Jurkat, Clone E6-1 (cell line): Measurements from ENCODE around the gene ELAVL3.
"Not testable (repeated sequence)": the region's sequence is repeated elsewhere in the genome, so short reads cannot be mapped to it uniquely, and the experiment has no call there.

Experiments
- DNase-seq: peaks from one replicate; pipeline ENCODE4 v3.0.0-alpha.2; 2011; ENCODE audit warnings: low read depth, low spot score
- H3K4me3 ChIP-seq: 2 replicates; pipeline ENCODE4 v1.5.1; 2011; ENCODE audit warnings: mild to moderate bottlenecking, low read length, control low read depth, moderate library complexity

ELAVL3 gene

DNA sequence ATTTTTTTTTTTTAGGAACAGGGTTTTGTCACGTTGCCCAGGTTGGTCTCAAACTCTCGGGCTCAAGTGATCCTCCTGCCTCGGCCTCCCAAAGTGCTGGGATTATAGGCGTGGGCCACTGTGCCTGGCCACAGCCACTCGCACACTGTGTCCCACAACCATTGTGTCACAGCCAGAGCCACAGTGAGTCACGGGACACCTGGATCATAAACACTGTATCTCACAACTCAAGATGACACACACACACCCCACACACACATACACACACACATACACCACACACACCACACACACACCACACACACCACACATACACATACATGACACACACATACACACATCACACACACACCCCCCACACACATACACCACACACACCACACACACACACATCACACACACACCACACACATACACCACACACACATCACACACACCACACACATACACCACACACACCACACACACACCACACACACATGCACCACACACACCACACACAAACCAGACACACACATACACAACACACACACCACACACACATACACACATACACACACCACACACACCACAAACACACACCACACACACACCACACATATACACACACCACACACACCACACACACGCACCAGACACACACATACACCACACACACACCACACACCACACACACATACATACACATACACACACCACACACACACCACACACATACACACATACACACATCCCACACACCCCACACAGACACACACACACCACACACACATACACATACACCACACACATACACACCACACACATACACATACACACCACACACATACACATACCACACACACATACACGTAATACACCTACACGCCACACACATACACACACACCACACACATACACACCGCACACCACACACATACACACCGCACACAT lies 16.2 kb downstream of the ELAVL3 start:
- H3K4me3 ChIP-seq, result no peak overlapping the region

DNA sequence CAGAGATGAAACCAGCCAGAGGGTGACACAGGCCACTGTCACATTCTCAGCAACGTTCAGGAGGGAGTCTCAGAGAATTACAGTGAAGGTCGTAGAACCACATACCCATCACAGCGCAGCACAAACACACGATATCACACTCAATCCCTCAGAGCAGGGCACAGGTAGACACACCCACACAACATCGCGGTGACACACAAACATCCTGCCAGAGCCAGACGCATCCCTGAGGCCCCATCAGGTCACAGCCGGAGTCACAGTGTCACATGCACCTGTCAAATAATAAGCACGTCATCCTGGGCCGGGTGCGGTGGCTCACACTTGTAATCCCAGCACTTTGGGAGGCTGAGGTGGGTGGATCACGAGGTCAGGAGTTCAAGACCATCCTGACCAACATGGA lies 17.5 kb downstream of the ELAVL3 start:
- DNase-seq, result peak; percentile 24
- no peak overlapping the region for H3K4me3 ChIP-seq

More for the DNA sequence above, 16.2 kb downstream of the ELAVL3 start:
- no peak for DNase-seq

DNA sequence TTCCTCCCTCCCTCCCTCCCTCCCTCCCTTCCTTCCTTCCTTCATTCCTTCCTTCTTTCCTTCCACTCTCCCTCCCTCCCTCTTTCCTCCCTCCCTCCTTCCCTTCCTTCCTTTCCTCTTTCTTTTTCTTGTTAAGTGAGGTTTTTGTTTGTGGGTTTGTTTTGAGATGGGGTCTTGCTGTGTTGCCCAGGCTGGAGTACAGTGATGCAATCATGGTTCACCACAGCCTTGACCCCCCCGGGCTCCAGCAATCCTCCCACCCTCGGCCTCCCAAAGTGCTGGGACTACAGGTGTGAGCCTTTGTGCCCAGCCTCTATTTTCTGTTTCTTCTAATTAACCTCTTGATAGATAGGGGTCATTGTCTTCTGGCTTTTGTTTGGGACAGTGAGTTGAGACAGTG lies 19.4 kb downstream of the ELAVL3 start:
- no peak overlapping the region for H3K4me3 ChIP-seq
- DNase-seq, result no peak

DNA sequence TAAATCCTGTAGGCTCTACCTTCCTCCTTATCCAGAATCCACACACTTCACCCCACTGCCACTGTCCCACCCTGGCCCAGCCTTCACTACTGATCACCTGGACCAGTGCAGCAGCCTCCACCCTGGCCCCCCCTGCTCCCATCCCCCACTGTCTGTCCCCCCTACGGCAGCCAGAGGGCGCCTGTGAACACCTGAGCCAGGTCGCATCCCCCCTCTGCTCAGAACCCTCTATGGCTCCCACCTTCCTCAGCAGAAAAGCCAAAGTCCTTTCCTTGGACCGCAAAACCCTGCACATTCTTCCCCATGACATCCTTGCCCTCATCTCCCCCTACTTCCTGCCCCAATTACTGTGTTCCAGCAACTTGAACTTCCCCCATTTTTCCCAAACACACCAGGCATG lies 20.6 kb downstream of the ELAVL3 start:
- DNase-seq, result no peak

DNA sequence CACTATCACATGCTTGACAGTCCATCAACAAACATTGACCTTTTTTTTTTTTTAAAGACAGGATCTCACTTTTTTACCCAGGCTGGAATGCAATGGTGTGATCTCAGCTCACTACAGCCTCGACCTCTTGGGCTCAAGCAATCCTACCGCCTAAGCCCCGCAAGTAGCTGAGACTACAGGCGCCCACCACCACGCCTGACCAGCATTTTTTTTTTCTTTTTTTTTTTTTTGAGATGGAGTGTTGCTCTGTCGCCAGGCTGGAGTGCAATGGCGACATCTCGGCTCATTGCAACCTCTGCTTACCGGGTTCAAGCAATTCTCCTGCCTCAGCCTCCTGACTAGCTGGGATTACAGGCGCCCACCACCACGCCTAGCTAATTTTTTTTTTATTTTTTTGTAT lies 21.9 kb downstream of the ELAVL3 start:
- not testable (repeated sequence) for DNase-seq, H3K4me3 ChIP-seq

More for the DNA sequence above, 20.6 kb downstream of the ELAVL3 start:
- H3K4me3 ChIP-seq, result no peak overlapping the region

DNA sequence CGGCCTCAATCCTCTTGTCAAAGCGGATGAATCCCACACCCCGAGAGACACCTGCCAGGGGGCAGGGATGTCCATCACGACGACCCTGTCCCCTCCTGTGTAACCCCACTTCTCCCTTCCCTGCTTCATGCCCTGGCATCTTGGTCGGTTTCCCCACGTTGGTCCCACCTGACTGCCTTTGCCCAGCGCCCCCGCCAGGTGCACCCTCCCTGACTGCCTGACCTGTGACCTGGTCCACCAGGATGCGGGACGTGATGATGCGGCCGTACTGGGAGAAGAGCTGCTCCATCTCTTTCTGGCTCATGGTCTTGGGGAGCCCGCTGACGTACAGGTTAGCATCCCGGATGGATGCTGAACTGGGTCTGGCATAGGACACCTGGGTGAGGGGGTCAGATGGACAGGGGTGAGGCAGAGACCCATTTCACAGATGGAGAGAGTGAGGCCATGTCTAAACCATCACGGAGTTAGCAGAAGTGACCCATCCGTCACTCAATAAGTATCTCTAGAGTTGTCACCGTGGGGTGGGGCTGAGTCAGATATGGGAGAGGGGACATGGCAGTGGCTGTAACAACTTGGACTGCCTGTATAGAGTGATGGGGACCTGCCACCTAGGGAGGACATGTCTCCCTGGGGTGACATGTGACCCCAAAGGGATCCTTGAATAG lies 22.5 kb downstream of the ELAVL3 start:
- H3K4me3 ChIP-seq, result no peak overlapping the region
- no peak for DNase-seq

DNA sequence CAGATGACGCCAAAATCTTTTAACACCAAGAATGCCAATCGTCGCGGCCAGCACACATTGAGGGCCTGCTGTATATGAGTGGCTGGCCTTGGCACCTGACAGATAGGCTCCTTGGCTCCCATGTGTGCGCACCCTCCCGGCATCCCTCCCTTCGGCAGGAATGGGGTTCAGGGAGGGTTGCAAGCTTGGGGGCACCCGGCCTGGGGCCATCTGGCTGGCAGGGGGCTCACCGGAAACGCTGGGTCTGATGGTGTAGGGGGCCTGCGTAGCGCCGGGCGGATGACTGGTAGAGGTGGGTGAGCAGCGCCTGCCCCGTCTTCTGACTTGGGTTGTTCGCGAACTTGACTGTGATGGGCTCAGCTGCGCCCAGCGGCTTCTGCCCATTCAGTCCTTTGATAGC lies 23.0 kb downstream of the ELAVL3 start:
- H3K4me3 ChIP-seq, result no peak overlapping the region
- DNase-seq, result no peak

DNA sequence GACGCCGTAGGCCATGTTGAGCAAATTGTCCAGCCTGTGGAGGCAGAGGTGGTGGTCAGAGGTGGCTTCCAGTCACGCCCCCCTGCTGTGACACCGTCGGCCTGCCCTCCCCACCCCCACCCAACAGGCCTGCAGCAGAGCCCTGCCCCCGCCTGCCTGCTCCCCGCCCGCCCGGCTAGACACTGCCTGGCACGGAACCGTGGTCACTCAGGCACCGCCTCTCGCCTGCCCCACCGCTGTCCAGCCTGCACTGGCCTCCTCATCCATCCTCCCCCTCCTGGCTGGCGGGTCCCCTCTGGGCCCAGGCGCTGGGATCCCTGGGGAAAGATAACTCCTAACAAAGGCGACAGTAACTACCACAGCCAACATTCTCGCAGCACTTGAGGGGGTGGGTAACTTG lies 23.7 kb downstream of the ELAVL3 start:
- H3K4me3 ChIP-seq, result no peak overlapping the region
- DNase-seq, result no peak

DNA sequence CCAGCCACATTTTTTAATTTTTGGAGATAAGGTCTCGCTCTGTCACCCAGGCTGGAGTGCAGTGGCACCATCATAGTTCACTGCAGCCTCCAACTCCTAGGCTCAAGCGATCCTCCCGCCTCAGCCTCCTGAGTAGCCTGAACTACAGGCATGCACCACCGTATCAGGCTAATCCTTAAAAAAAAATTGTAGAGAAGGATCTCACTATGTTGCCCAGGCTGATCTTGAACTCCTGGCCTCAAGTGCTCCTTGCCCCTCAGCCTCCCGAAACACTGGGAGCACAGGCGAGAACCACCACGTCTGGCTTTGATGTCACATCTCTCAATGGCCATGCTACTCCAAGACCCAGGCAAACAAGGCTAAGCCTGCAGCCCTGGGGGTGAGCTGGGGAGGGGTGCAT lies 24.2 kb downstream of the ELAVL3 start:
- H3K4me3 ChIP-seq, result no peak overlapping the region
- DNase-seq, result no peak

DNA sequence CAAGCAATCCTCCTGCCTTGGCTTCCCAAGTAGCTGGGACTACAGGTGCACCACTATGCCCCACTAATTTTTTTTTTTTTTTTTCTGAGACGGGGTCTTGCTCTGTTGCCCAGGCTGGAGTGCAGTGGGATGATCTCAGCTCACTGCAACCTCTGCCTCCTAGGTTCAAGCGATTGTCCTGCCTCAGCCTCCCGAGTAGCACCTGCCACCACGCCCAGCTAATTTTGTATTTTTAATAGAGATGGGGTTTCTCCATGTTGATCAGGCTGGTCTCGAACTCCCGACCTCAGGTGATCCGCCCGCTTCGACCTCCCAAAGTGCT lies 25.7 kb downstream of the ELAVL3 start:
- not testable (repeated sequence) for DNase-seq, H3K4me3 ChIP-seq

DNA sequence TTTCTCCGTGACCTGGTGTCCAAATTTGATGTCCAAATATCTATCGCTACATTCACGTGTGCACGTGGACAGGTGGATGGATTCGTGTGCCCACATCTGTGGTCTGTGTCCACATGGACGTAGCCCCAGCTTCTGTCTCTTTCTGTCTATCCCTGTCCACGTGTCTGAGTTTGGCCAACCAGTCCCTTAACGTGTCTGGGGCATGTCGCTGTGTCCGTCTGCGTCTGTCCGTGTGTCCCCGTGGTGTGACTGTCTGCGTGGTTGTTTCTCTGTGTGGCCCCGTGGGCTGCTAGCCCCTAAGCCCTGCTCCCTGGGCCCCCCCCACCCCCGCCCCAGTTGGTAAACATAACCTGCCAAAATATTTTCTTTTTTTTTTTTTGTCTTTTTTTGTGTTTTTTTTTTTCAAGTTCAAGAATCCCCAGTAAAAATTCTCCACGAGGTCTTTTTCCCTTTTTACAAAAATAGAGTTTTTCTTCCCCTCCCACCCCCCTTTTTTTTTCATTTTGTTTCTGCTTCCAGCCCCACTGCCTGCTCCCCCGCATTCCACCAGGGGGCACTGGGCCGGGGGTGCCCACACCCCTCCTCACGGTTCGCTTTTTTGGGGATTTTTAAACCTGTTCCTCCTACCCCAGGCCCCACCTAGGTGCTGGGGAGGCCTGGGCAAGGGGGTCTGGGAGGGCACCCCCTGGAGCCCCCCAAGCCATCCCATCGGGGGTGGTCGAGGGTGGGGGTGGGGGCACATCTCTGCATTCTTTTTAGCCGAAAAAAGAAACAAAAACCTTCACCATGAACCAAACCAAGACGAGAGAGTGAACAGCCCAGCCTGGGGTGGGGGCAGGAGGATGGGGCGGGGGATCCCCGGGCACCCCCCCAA lies 27.1 kb downstream of the ELAVL3 start:
- H3K4me3 ChIP-seq, result no peak overlapping the region
- DNase-seq, result no peak

DNA sequence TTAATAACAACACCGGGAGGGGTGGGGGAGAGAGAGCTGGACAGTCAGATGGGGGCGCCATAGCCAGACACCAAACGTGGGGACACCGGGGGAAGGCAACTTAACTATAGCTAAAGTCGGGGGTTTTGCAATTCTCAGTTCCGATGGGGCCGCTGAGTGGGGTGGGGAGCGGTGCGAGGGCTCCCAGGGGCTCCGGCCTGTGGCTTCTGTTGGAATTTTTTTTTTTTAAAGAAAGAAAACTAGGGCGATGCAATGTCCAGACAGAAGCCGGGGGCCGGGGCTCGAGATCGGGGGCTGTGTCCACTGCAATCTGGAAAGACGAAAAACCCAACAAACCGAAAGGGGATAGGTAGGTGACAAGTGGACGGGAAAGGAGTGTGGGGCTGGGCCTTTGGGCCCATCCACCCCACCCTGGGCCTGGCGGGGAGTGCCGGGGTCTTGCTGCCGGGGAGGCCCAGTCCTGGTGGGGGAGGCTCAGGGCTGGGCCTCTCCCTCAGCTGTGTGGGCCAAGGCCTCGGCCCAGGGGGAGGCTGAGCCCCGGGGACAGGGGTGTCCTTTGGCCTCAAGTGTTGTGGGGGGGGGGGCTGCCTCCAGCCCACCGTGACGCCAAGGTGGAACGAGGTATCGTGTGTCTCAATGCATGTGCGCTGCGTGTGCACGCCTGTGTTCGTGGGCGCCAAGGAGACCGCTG lies 28.1 kb downstream of the ELAVL3 start:
- no peak for DNase-seq
- no peak overlapping the region for H3K4me3 ChIP-seq

DNA sequence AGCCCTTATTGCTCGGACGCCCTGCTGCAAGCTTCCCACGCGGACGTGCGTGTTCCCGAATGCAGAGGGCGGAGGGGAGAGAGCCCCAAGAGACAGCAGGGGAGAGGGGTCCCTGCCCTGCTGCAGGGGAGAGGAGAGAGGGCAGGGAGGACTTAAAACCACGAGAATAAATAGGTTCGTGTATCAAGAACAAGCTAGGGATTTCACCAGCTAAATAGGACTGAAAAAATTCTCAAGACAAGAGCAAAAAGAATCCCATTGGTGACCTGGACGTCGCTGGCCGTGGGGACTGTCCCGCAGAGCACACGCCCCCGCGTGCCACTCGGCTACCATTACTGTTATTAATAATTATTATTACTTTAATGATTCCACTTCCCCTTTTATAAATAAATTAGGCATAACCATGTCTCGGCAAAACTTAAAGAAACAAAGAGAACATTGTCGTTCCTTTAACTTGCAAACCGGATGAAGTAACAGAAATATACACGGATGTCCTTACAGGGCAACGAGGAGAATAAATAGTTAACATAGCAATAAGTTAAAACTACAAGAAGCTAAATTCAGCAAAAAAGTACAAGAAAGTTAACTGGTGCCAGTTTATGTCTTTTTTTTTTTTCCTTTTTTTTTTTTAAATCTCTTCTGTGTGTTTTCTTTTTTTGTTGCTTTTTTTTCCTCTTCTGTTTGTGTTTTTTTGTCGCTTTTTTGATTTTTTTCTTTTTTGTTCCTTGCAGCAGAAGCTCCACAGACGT lies 28.8 kb downstream of the ELAVL3 start:
- H3K4me3 ChIP-seq, result no peak overlapping the region
- DNase-seq, result no peak

DNA sequence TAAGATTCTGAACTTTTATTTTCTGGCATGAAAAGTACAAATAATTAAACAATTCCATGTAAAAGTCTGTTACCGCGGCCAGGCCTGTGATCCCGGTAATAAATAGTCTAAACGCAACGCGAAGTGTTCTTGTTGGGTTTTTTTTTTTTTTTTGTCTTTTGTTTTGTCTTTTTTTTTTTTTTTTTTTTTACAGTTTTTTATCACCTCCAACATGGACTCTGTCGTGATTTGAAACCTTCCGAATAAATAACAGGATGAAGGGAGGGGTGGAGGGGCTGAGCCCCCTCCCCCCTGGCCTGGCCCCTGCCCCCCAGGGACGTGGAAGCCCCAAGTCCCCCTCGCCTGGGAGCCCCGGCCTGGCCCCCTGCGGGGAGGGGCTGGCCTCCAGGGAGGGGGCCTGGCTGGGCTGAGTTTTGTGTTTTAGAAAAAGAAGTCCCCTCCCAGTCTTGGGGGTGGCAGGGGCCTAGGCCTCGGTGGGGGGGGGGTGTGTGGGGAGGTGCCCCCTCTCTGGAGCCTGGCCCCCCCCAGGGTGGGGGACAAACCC lies 29.4 kb downstream of the ELAVL3 start:
- no peak for DNase-seq
- no peak overlapping the region for H3K4me3 ChIP-seq

DNA sequence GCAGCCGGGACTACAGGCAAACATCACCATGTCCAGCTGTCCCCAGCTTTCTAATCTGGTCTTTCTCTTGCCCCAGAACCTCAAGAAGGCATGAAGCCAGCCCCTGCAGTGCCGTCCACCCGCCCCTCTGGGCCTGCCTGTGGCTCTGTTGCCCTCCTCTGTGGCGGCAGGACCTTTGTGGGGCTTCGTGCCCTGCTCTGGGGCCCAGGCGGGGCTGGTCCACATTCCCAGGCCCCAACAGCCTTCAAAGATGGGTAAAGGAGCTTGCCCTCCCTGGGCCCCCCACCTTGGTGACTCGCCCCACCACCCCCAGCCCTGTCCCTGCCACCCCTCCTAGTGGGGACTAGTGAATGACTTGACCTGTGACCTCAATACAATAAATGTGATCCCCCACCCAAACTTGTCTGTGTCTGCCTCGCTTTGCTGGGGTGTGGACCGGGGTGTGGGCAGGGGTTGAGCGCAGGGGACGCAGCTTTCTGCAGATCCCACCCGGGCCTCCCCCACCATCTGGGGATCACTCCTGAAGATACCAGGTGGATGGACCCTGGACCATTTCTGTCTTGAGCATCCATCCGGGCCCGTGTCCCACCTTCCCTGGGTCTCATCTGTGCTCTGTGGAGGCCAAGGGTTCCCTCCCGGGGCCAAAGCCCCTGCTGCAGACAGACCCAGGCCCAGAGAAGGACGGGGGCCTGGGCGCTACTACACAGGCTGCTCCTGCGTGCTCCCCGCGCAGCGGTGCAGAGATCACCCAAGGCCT lies 30.1 kb downstream of the ELAVL3 start:
- no peak for DNase-seq
- no peak overlapping the region for H3K4me3 ChIP-seq

DNA sequence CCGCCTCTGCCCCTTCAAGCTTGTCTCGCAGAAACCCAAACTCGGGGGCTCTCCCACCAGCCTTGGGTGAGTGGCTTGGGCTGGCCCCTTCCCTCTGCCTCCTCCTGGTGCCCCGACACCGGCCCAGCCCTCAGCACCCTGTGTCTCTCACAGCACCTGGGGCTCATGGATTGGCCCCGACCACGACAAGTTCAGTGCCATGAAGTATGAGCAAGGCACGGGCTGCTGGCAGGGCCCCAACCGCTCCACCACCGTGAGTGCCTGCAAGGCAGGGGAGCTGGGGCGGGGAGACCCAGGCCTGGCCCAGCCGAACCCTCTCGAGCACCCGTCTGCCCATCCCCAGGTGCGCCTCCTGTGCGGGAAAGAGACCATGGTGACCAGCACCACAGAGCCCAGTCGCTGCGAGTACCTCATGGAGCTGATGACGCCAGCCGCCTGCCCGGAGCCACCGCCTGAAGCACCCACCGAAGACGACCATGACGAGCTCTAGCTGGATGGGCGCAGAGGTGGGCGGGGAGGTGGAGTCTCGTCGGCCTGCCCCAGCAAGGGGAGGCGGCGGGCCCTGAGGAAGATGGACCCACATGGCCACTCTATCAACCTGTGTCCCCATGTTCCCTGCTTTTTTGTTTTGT lies 31.8 kb downstream of the ELAVL3 start:
- no peak for DNase-seq
- H3K4me3 ChIP-seq, result no peak overlapping the region

DNA sequence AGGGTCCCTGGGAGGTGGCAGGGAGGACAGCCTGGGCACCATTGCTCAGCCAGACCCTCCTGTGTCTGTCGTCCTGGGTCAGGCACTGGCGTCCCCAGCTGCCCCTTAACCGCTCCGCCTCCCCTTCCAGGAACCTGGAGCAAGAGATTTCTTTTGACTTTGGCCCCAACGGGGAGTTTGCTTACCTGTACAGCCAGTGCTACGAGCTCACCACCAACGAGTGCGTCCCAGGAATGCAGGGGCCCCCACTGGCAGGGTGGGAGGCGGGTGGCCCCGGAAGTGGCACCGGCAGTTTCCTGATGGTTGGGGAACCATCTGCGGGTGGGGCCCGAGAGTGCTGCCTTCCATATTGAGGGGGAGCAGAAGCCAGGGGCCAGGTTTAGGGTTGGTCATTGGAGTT lies 32.4 kb downstream of the ELAVL3 start:
- DNase-seq, result no peak
- H3K4me3 ChIP-seq, result no peak overlapping the region
